ENCODE results near the gene TMX4.

The TMX4 gene

GRCh38 chr20:7935027-7935551, 84.5 kb downstream of the TMX4 start:
- CTCF ChIA-PET, result interaction anchor here (1.4 to 6.7 kb wide), 3 partner anchors 9 to 786 kb away, joined by 5 to 106 read pairs (median 20); no protein-coding TSS in a partner anchor
- H3K4me3 ChIP-seq (ENCODE audit: control insufficient read depth in 1 of 7, extremely low read depth in 1 of 7, insufficient read depth in 4 of 7, low read depth in 2 of 7, low read length in 6 of 7), result no peak overlapping the region
- POLR2A ChIA-PET, result no interaction called here
- DNase-seq, result peak in 2 of 3 donors; percentile 20 to 23
- no peaks in the 10 kb centered on the region for H3K9me3 ChIP-seq (ENCODE audit: control extremely low read depth in 1 of 5, control insufficient read depth in 4 of 5, insufficient read depth in 2 of 5, low read depth in 1 of 5, low read length in 4 of 5)
- H3K36me3 ChIP-seq (ENCODE audit: control insufficient read depth in 4 of 4, insufficient read depth in 4 of 4, low read length in 3 of 4), result no peaks in the 10 kb centered on the region
- no peak overlapping the region for H3K27ac ChIP-seq (ENCODE audit: insufficient read depth in 1 of 2, low read depth in 1 of 2, low read length in 2 of 2, poor library complexity in 1 of 2, severe bottlenecking in 2 of 2)
- WGBS (ENCODE audit: insufficient coverage), result no CpG with 5 or more reads among the region's 4 CpGs
- H3K4me1 ChIP-seq (ENCODE audit: control extremely low read depth in 1 of 4, control insufficient read depth in 4 of 4, insufficient read depth in 4 of 4, low read length in 3 of 4), result peaks cover 0 to 12% (median 4%) of the 10 kb centered on the region in 4 experiments
- no peaks in the 10 kb centered on the region for H3K27me3 ChIP-seq (replicated peaks in 2 of 5; ENCODE audit: control insufficient read depth in 4 of 5, insufficient read depth in 5 of 5, low read length in 4 of 5)

GRCh38 chr20:7933346-7933745, 86.2 kb downstream of the TMX4 start:
- Histone ChIP-seq H3K4me1 (ENCODE audit: control extremely low read depth in 1 of 4, control insufficient read depth in 4 of 4, insufficient read depth in 4 of 4, low read length in 3 of 4) (peaks cover 0 to 12% (median 4%) of the 10 kb centered on the region in 4 experiments), H3K27me3 (replicated peaks in 2 of 5; ENCODE audit: control insufficient read depth in 4 of 5, insufficient read depth in 5 of 5, low read length in 4 of 5) (no peaks in the 10 kb centered on the region), H3K4me3 (ENCODE audit: control insufficient read depth in 1 of 7, extremely low read depth in 1 of 7, insufficient read depth in 4 of 7, low read depth in 2 of 7, low read length in 6 of 7) (no peak overlapping the region), H3K9me3 (ENCODE audit: control extremely low read depth in 1 of 5, control insufficient read depth in 4 of 5, insufficient read depth in 2 of 5, low read depth in 1 of 5, low read length in 4 of 5) (no peaks in the 10 kb centered on the region), H3K36me3 (ENCODE audit: control insufficient read depth in 4 of 4, insufficient read depth in 4 of 4, low read length in 3 of 4) (no peaks in the 10 kb centered on the region), H3K27ac (ENCODE audit: insufficient read depth in 1 of 2, low read depth in 1 of 2, low read length in 2 of 2, poor library complexity in 1 of 2, severe bottlenecking in 2 of 2) (no peak overlapping the region)
- CTCF ChIA-PET, result interaction anchor here (6.7 kb wide), 1 partner anchor 787 kb away, joined by 106 read pairs; no protein-coding TSS in a partner anchor
- WGBS (ENCODE audit: insufficient coverage), result no CpG with 5 or more reads among the region's 1 CpG
- peak in 2 of 3 donors; percentile 26 to 29 for DNase-seq
- POLR2A ChIA-PET, result no interaction called here

- no peaks in the 10 kb centered on the region for H3K27me3 ChIP-seq (replicated peaks in 2 of 5; ENCODE audit: control insufficient read depth in 4 of 5, insufficient read depth in 5 of 5, low read length in 4 of 5)
- H3K4me1 ChIP-seq (ENCODE audit: control extremely low read depth in 1 of 4, control insufficient read depth in 4 of 4, insufficient read depth in 4 of 4, low read length in 3 of 4), result peaks cover 0 to 16% (median 7%) of the 10 kb centered on the region in 4 experiments
- CTCF ChIA-PET, result interaction anchor here (1.6 to 2.0 kb wide), 2 partner anchors 50 to 791 kb away, joined by 4 to 5 read pairs; no protein-coding TSS in a partner anchor
- peak in 2 of 3 donors; percentile 36 to 43 for DNase-seq
- no peak overlapping the region for H3K27ac ChIP-seq (ENCODE audit: insufficient read depth in 1 of 2, low read depth in 1 of 2, low read length in 2 of 2, poor library complexity in 1 of 2, severe bottlenecking in 2 of 2)
- POLR2A ChIA-PET, result no interaction called here
- no peak overlapping the region for H3K4me3 ChIP-seq (ENCODE audit: control insufficient read depth in 1 of 7, extremely low read depth in 1 of 7, insufficient read depth in 4 of 7, low read depth in 2 of 7, low read length in 6 of 7)
- no peaks in the 10 kb centered on the region for H3K36me3 ChIP-seq (ENCODE audit: control insufficient read depth in 4 of 4, insufficient read depth in 4 of 4, low read length in 3 of 4)
- H3K9me3 ChIP-seq (ENCODE audit: control extremely low read depth in 1 of 5, control insufficient read depth in 4 of 5, insufficient read depth in 2 of 5, low read depth in 1 of 5, low read length in 4 of 5), result no peaks in the 10 kb centered on the region
Observed at GRCh38 chr20:7930343-7930742, 89.2 kb downstream of the TMX4 start.
